ENCODE measurements around the gene PRSS12. TPM values are rescaled to one million over a fixed set of nuclear protein-coding genes. Genes with fewer than 3 reads are reported as not detected.

Gene PRSS12
- total RNA-seq, 4 donors from 2014 or later: 0.19 to 0.44 (median 0.28) TPM

- ATAC-seq (ENCODE audit: low FRiP score) (no peak), DNase-seq (ENCODE audit: low spot score) (no peak)
- TF ChIP-seq CTCF (IDR thresholded peaks at IDR 0.05): no peak
Measured at GRCh38 chr4:118356111-118356510, 3.3 kb upstream of the PRSS12 start.

- DNase-seq (ENCODE audit: low spot score) (no peak), ATAC-seq (ENCODE audit: low FRiP score) (no peak)
- no peak for TF ChIP-seq CTCF (IDR thresholded peaks at IDR 0.05)
Measured at GRCh38 chr4:118354913-118355312, 2.1 kb upstream of the PRSS12 start.

GRCh38 chr4:118353534-118354030 lies 779 bp upstream of the PRSS12 start:
- TF ChIP-seq CTCF (IDR thresholded peaks at IDR 0.05): no peak
- ATAC-seq (ENCODE audit: low FRiP score) (no peak), DNase-seq (ENCODE audit: low spot score) (no peak)

- ATAC-seq (ENCODE audit: low FRiP score): peak; percentile 49
- no peak for DNase-seq (ENCODE audit: low spot score)
- TF ChIP-seq CTCF (IDR thresholded peaks at IDR 0.05): no peak
Measured at GRCh38 chr4:118351851-118352827, 664 bp downstream of the PRSS12 start.

- TF ChIP-seq CTCF (IDR thresholded peaks at IDR 0.05): no peak
- no peak for DNase-seq (ENCODE audit: low spot score)
- no peak for ATAC-seq (ENCODE audit: low FRiP score)
Measured at GRCh38 chr4:118350961-118351360, 1.8 kb downstream of the PRSS12 start.

- TF ChIP-seq CTCF (IDR thresholded peaks at IDR 0.05): no peak
- ATAC-seq (ENCODE audit: low FRiP score) (no peak), DNase-seq (ENCODE audit: low spot score) (no peak)
Measured at GRCh38 chr4:118348886-118349285, 3.9 kb downstream of the PRSS12 start.

- ATAC-seq (ENCODE audit: low FRiP score): no peak
- DNase-seq (ENCODE audit: low spot score): no peak
- TF ChIP-seq CTCF (IDR thresholded peaks at IDR 0.05): no peak
Measured at GRCh38 chr4:118346495-118346894, 6.3 kb downstream of the PRSS12 start.
